ENCODE data around the gene TUBB1. TPM values are rescaled to one million over a fixed set of nuclear protein-coding genes. Genes with fewer than 3 reads are reported as not detected.

TUBB1 gene
- total RNA-seq, 1 donor from 2014 or later = 0.54 TPM

GRCh38 chr20:58987790-58988564 lies 31.3 kb upstream of the TUBB1 start:
- DNase-seq (ENCODE audit: low spot score) = peak; percentile 38
- intact Hi-C loops (cut with DNase I) = no loop called here

- peak; percentile 47 for DNase-seq (ENCODE audit: low spot score)
- intact Hi-C loops (cut with DNase I) = no loop called here
Observed at GRCh38 chr20:58988565-58988882, 30.7 kb upstream of the TUBB1 start.

GRCh38 chr20:58989196-58989595 lies 30.0 kb upstream of the TUBB1 start:
- intact Hi-C loops (cut with DNase I) = no loop called here
- peak; percentile 27 for DNase-seq (ENCODE audit: low spot score)

- DNase-seq (ENCODE audit: low spot score) = peak; percentile 53
- intact Hi-C loops (cut with DNase I) = no loop called here
Observed at GRCh38 chr20:58990651-58991445, 28.4 kb upstream of the TUBB1 start.

- intact Hi-C loops (cut with DNase I) = no loop called here
- peak; percentile 27 for DNase-seq (ENCODE audit: low spot score)
Observed at GRCh38 chr20:58991715-58992114, 27.5 kb upstream of the TUBB1 start.

- DNase-seq (ENCODE audit: low spot score) = peak; percentile 20
- intact Hi-C loops (cut with DNase I) = no loop called here
Observed at GRCh38 chr20:58992911-58993310, 26.3 kb upstream of the TUBB1 start.

- peak; percentile 68 for DNase-seq (ENCODE audit: low spot score)
- intact Hi-C loops (cut with DNase I) = no loop called here
Observed at GRCh38 chr20:58993332-58994248, 25.6 kb upstream of the TUBB1 start.

- intact Hi-C loops (cut with DNase I) = no loop called here
- DNase-seq (ENCODE audit: low spot score) = peak; percentile 29
Observed at GRCh38 chr20:58994390-58995159, 24.7 kb upstream of the TUBB1 start.

- intact Hi-C loops (cut with DNase I) = no loop called here
- peak; percentile 46 for DNase-seq (ENCODE audit: low spot score)
Observed at GRCh38 chr20:58995461-58996225, 23.6 kb upstream of the TUBB1 start.

GRCh38 chr20:58996226-58996611 lies 23.0 kb upstream of the TUBB1 start:
- intact Hi-C loops (cut with DNase I) = no loop called here

GRCh38 chr20:58997141-58997770 lies 22.0 kb upstream of the TUBB1 start:
- intact Hi-C loops (cut with DNase I) = no loop called here
- DNase-seq (ENCODE audit: low spot score) = peak; percentile 19

More at GRCh38 chr20:58996226-58996611, 23.0 kb upstream of the TUBB1 start:
- no peak for DNase-seq (ENCODE audit: low spot score)

- intact Hi-C loops (cut with DNase I) = no loop called here
- DNase-seq (ENCODE audit: low spot score) = no peak
Observed at GRCh38 chr20:58998656-58999055, 20.6 kb upstream of the TUBB1 start.

GRCh38 chr20:59000326-59000725 lies 18.9 kb upstream of the TUBB1 start:
- DNase-seq (ENCODE audit: low spot score) = peak; percentile 17
- intact Hi-C loops (cut with DNase I) = loop anchor here (10.0 kb wide), 1 partner anchor 106 kb away; no protein-coding TSS in a partner anchor

- peak; percentile 47 for DNase-seq (ENCODE audit: low spot score)
- intact Hi-C loops (cut with DNase I) = loop anchor here (10.0 kb wide), 1 partner anchor 106 kb away; no protein-coding TSS in a partner anchor
Observed at GRCh38 chr20:59001068-59001448, 18.2 kb upstream of the TUBB1 start.

GRCh38 chr20:59001449-59002171 lies 17.6 kb upstream of the TUBB1 start:
- intact Hi-C loops (cut with DNase I) = loop anchor here (10.0 kb wide), 1 partner anchor 107 kb away; no protein-coding TSS in a partner anchor
- peak; percentile 63 for DNase-seq (ENCODE audit: low spot score)

- intact Hi-C loops (cut with DNase I) = loop anchor here (10.0 kb wide), 1 partner anchor 108 kb away; no protein-coding TSS in a partner anchor
- peak; percentile 24 for DNase-seq (ENCODE audit: low spot score)
Observed at GRCh38 chr20:59002388-59002787, 16.8 kb upstream of the TUBB1 start.

- intact Hi-C loops (cut with DNase I) = loop anchor here (10.0 kb wide), 1 partner anchor 108 kb away; no protein-coding TSS in a partner anchor
- DNase-seq (ENCODE audit: low spot score) = peak; percentile 75
Observed at GRCh38 chr20:59002874-59003399, 16.3 kb upstream of the TUBB1 start.
